NT2/D1 (cell line): Measurements from ENCODE around the gene PTP4A1.

Experiments used
- SUZ12 ChIP-seq: IDR thresholded peaks from 2 replicates; pipeline ENCODE4 v1.6.1; 2011; ENCODE audit not compliant: insufficient read length, insufficient read depth; ENCODE audit errors: extremely low read depth
- ZNF274 ChIP-seq: IDR thresholded peaks from 2 replicates; pipeline ENCODE4 v1.6.1; 2011; ENCODE audit warnings: mild to moderate bottlenecking, low read depth, low read length

GRCh38 chr6:63529498-63529897 lies 42.8 kb upstream of the PTP4A1 start:
- no peak for TF ChIP-seq SUZ12
- TF ChIP-seq ZNF274: no peak
